ENCODE data around the gene ELOVL5.

DNA sequence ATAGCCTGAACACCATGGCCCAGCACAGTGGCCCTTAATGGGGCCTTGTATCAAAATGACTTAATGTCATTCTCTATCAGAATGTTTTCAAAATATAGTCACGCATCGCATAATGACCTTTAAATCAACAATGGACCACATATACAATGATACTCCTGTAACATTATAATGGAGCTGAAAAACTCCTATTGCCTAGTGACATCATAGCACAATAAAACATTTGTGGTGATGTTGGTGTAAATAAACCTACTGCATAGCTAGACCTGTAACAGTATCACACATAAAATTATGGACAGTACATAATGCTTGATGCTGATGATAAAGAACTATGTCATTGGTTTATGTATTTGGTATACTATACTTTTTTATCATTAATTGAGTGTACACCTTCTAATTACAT lies 9.3 kb downstream of the ELOVL5 start:
- TF ChIP-seq, protein P1, sequence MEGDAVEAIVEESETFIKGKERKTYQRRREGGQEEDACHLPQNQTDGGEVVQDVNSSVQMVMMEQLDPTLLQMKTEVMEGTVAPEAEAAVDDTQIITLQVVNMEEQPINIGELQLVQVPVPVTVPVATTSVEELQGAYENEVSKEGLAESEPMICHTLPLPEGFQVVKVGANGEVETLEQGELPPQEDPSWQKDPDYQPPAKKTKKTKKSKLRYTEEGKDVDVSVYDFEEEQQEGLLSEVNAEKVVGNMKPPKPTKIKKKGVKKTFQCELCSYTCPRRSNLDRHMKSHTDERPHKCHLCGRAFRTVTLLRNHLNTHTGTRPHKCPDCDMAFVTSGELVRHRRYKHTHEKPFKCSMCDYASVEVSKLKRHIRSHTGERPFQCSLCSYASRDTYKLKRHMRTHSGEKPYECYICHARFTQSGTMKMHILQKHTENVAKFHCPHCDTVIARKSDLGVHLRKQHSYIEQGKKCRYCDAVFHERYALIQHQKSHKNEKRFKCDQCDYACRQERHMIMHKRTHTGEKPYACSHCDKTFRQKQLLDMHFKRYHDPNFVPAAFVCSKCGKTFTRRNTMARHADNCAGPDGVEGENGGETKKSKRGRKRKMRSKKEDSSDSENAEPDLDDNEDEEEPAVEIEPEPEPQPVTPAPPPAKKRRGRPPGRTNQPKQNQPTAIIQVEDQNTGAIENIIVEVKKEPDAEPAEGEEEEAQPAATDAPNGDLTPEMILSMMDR (IDR thresholded peaks at IDR 0.05): no peak
- no peak for TF ChIP-seq EZH2 (IDR thresholded peaks at IDR 0.05; ENCODE audit: borderline replicate concordance, insufficient read depth, low read depth, low read length, poor library complexity, severe bottlenecking)
